Immature natural killer cell (primary cell): ENCODE results near the gene GNAT2. TPM values are rescaled to one million over a fixed set of nuclear protein-coding genes. Genes with fewer than 3 reads are reported as not detected.
"Not testable (repeated sequence)": the region's sequence is repeated elsewhere in the genome, so short reads cannot be mapped to it uniquely, and the experiment has no call there.

Experiments
- DNase-seq, 3 donors: peaks; one replicate each; pipeline ENCODE4 v3.0.0; 2022; ENCODE audit warnings: mixed read lengths in 1 of 3
- H3K27ac Mint-ChIP-seq, 6 donors: one replicate each; pipeline ENCODE4 v1.8.0; 2020; ENCODE audit warnings: mixed read lengths in 6 of 6, mild to moderate bottlenecking in 5 of 6, inconsistent platforms in 4 of 6, moderate library complexity in 3 of 6
- H3K27me3 Mint-ChIP-seq, 3 donors: one replicate each; pipeline ENCODE4 v1.8.0; 2020 to 2021; ENCODE audit warnings: low read depth in 3 of 3, mild to moderate bottlenecking in 3 of 3, mixed read lengths in 3 of 3, moderate library complexity in 3 of 3, inconsistent platforms in 1 of 3
- H3K36me3 Mint-ChIP-seq, 3 donors: one replicate each; pipeline ENCODE4 v1.8.0; 2020; ENCODE audit warnings: mixed read lengths in 3 of 3, inconsistent platforms in 2 of 3, mild to moderate bottlenecking in 2 of 3
- H3K4me1 Mint-ChIP-seq, 2 donors: one replicate each; pipeline ENCODE4 v1.8.0; 2020; ENCODE audit warnings: inconsistent platforms in 2 of 2, mild to moderate bottlenecking in 2 of 2, mixed read lengths in 2 of 2, moderate library complexity in 1 of 2
- H3K4me3 Mint-ChIP-seq, 5 donors: one replicate each; pipeline ENCODE4 v1.8.0; 2020; ENCODE audit warnings: mild to moderate bottlenecking in 5 of 5, mixed read lengths in 5 of 5, inconsistent platforms in 3 of 5, moderate library complexity in 3 of 5
- H3K9me3 Mint-ChIP-seq, 6 donors: one replicate each; pipeline ENCODE4 v1.8.0; 2020; ENCODE audit warnings: mild to moderate bottlenecking in 6 of 6, mixed read lengths in 6 of 6, inconsistent platforms in 4 of 6, moderate library complexity in 3 of 6
- polyA plus RNA-seq, 3 donors: library from polyadenylated mRNA; unstranded; fragments of 300-500 nt; fragmentation: Illumina TruSeq; gene quantifications; one replicate each; pipeline ENCODE4 v1.2.3, GENCODE V29; 2021

Gene GNAT2
- polyA plus RNA-seq: not detected

DNA sequence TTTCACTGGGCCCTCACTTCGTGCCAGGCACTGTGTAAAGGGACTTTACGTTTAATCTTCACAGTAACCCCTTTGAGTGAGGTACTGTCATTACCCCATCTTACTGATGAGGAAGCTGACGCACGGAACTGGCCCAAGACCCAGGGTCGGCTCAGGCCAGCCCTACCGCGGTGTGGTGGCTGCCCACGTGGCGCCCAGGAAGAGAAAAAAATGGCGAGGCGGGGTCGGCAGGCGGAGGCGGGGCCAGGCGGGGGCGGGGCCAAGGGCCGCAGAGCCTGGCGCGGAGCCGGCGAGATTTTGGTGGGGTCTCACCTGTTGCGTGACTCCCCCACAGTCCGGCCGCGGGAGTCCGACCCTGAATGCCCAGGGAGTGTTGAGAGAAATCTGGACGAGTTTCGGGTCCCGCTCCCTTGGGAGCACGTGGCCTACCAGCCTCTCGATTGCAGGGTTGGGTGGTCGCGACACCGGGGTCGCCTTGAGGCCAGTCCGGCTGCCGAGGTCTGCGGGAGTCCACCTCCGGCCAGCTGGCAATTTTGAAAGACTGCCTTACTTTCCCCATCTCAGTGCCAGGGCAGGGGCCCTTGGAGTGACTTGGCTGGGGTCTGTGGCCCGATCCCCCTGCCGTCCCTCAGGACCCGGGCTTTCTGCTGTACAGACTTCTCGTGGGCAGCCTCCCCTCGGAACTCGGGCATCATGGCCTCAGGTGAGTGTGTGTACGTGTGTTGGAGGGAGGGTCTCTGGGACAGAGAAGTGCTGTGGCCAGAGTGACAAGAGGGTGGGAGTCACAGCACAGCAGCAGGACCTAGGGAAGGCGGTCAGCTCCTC, at the start of gene GNAT2, which contains the start of gene AMPD2:
GNAT2 (minus strand) TSS at position 41 of the 825 bp plus-strand sequence. CDS start 6,746 bp downstream, outside the sequence.
AMPD2 (plus strand) TSS at position 262 of the 825 bp plus-strand sequence. CDS start 1,339 bp downstream, outside the sequence.
- Mint-ChIP-seq H3K27ac (peak within 1 kb of the TSS; percentile 92 to 99 (median 96)), H3K36me3 (no peaks in the 10 kb centered on the region), H3K4me1 (peaks cover 47 to 48% of the 10 kb centered on the region in 2 donors), H3K9me3 (no peaks in the 10 kb centered on the region), H3K27me3 (peaks cover 17 to 20% (median 19%) of the 10 kb centered on the region in 3 donors), H3K4me3 (peak within 1 kb of the TSS; percentile 92 to 99 (median 95))
- peak; percentile 87 to 88 (median 87) for DNase-seq

DNA sequence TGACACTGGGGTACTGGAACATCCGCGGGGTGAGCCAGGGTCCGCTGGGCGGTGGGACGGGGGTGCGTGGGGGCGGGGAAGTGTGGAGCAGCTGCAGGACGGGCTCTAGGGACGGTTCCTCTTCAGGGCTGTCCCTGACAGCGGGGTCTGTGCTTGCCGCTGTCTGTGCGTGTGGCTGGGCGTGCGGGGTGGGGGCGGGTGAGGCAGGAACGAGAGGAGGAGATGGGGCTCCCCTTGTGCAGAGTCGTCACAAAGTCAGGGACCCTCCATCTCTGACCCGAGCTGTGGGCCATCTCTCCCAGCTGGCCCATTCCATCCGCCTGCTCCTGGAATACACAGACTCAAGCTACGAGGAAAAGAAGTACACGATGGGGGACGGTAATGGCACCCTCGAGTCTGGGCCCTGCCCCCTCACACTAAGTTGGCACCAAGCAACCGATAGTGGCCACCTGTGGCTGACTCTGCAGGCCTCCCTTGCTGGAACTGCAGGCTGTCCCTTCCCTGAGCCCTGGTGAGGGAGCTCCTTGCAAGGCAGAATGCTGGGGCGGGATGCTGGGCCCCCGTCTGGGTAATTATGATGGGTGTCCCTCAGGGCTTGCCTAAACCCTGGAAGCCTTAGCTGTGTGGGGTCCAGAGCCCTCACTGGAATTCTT, 48.8 kb upstream of the GNAT2 start:
- peaks cover 24 to 30% of the 10 kb centered on the region in 2 donors for H3K4me1 Mint-ChIP-seq
- no peaks in the 10 kb centered on the region for H3K9me3 Mint-ChIP-seq
- H3K27ac Mint-ChIP-seq: peak overlapping the region in 5 of 6 donors; percentile 5 to 83 (median 22)
- DNase-seq: no peak
- H3K27me3 Mint-ChIP-seq: peaks cover 3 to 5% (median 4%) of the 10 kb centered on the region in 3 donors
- H3K36me3 Mint-ChIP-seq: peaks cover 0 to 7% (median 6%) of the 10 kb centered on the region in 3 donors
- peak overlapping the region; percentile 65 to 81 (median 78) for H3K4me3 Mint-ChIP-seq

DNA sequence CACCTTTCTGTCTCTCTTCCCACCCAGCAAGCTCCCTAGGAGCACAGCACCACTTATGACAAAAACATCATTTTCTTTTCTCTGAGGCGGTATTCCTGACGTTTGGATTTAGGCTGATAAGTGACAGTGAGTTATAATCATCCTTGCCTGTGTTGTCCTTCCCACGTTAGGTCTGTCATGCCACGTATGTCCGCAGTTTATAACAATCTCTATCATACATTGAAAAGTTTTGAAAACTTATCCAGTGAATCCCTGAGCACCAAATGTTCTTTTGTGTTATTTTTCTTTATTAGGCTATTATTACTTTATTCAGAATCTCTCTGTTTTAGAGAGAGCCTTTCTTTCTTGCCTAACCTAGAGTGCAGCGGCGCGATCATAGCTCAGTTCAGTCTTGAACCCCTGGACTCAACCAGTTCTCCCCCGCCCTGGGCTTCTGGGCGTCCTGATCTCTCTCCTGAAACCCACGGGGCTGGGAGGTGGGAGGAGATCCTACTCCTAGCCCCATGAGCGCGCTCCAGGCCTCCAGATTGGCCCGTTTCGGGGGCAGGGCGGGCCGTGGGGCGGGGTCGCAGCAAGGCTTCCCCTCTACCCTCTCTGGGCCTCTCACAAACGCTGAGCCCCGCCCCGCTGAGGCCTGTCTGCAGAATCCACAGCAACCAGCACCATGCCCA, 48.2 kb upstream of the GNAT2 start, which contains the start of gene GSTM2:
GSTM2 (plus strand) TSS at position 606 of the 671 bp plus-strand sequence; CDS start at position 665, 59 bp downstream.
- H3K36me3 Mint-ChIP-seq: peaks cover 0 to 7% (median 6%) of the 10 kb centered on the region in 3 donors
- peak; percentile 53 to 55 (median 53) for DNase-seq
- H3K27me3 Mint-ChIP-seq: peaks cover 3 to 5% (median 4%) of the 10 kb centered on the region in 3 donors
- H3K4me1 Mint-ChIP-seq: peaks cover 24 to 30% of the 10 kb centered on the region in 2 donors
- peak within 1 kb of the TSS; percentile 65 to 88 (median 79) for H3K4me3 Mint-ChIP-seq
- peak within 1 kb of the TSS; percentile 2 to 86 (median 46) for H3K27ac Mint-ChIP-seq
- H3K9me3 Mint-ChIP-seq: no peaks in the 10 kb centered on the region

DNA sequence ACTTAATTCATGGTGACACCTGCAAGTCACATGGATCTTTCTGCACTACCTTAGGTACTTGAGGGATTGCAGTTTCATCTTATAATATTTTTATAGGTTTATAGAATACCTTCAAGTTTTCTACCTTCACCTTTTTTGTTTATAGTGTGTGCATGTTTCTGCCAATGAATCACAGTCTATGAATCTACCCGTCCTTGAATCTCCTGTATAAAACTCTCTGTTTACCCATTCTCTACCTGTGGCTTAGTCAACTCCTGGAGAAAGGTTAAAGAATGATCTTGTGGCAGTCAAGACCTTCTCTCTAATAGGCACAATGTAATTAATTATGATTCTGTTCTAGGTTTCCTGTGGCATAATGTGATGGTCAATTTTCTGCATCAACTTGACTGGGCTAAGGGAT, 45.3 kb upstream of the GNAT2 start:
- H3K4me3 Mint-ChIP-seq: no peak overlapping the region
- peaks cover 2% of the 10 kb centered on the region in 3 donors for H3K27me3 Mint-ChIP-seq
- H3K9me3 Mint-ChIP-seq: no peaks in the 10 kb centered on the region
- peak overlapping the region in 1 of 6 donors; percentile 52 for H3K27ac Mint-ChIP-seq
- peaks cover 0 to 7% (median 6%) of the 10 kb centered on the region in 3 donors for H3K36me3 Mint-ChIP-seq
- no peak for DNase-seq
- H3K4me1 Mint-ChIP-seq: peaks cover 13 to 16% of the 10 kb centered on the region in 2 donors

DNA sequence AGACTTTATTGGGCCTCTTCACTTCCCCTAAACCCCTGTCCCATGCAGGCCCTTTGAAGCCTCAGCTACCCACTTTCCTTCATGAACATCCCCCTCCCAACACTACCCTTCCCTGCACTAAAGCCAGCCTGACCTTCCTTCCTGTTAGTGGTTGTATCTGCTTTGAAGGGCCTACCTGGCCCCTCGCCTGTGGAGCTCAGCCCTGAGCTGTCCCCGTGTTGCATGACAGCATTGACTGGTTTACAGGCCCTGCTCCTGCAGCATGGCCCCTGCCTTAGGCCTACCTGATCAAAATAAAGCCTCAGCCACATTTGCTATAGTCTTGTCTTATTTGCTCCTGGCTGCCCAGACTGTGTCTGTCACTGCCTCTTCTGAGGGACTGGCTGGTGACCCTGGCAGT, 42.0 kb upstream of the GNAT2 start:
- no peaks in the 10 kb centered on the region for H3K27me3 Mint-ChIP-seq
- no peak overlapping the region for H3K27ac Mint-ChIP-seq
- peaks cover 5 to 7% (median 6%) of the 10 kb centered on the region in 3 donors for H3K36me3 Mint-ChIP-seq
- no peak for DNase-seq
- peaks cover 3 to 4% of the 10 kb centered on the region in 2 donors for H3K4me1 Mint-ChIP-seq
- no peaks in the 10 kb centered on the region for H3K9me3 Mint-ChIP-seq
- H3K4me3 Mint-ChIP-seq: no peak overlapping the region

DNA sequence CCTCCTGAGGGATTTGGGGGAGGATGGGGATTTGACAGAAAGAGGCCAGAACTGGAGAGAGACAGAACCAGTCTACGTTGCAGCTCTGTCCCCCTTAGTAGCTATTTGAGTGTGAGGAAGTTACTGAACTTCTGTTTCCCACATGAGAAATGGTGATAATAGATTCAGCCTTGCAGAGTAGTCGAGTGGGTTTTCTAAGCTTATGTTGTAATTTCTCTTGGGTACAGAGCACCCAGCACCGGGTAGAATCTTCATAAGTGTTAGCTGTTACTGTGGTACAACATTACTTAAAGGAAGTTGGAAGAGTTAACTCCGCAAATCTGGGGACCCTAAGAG, 41.2 kb upstream of the GNAT2 start:
- H3K27me3 Mint-ChIP-seq, H3K36me3 Mint-ChIP-seq, DNase-seq, H3K4me3 Mint-ChIP-seq, H3K9me3 Mint-ChIP-seq: not testable (repeated sequence)
- peak overlapping the region in 1 of 6 donors; percentile 8 for H3K27ac Mint-ChIP-seq
- peaks cover 11% of the 10 kb centered on the region in 2 donors for H3K4me1 Mint-ChIP-seq

DNA sequence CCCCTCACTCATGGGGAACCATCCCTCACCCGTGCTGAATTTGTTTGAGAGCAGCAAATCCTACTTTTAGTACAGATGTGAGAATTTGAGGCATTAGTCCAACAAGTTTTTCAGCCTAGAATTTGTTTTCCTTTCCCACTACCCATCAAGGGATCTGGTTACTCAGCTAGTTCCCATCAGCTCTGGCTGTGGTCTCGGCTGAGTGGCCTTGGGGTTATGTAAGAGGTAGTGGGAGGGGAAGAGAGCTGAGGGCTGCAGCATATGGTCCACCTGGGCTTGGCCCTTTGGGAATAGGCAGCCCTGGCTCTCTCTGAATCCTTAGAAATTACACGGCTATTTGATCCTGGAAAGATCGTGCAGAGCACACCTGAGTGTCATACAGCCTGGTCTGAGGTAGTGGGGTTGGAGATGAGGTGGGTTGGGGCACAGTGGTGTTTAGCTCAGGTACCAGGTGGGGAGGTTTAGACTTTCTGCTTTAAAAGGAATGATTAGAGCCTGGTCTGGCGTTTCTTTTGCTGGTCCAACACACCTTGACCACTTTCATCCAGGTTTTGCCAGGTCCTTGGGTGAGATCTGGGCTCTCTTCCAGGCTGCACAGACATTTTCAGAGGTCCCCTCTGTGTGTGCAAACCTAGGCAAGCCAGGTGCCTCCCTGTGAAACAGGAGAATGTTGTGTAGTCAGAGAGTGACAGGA, 40.7 kb upstream of the GNAT2 start:
- no peaks in the 10 kb centered on the region for H3K9me3 Mint-ChIP-seq

DNA sequence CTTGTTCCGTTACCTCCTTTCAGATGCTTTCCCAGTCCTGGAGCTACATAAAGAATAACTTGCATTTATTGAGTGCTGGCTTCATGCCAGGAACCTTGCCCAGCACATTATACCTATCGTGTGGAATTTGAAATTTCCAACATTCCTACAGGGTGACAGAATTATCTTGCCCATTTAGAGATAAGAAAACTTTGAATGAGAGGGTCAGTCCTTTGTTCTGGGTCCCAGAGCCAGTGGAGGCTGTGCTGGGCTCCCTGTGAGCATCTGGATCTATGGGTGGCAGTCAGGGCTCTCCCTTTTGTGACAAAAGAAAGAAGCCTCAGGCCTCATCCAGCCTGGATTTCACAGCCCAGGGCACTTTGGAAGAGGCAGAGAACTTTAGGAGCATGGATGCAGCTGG, 39.7 kb upstream of the GNAT2 start:
- Mint-ChIP-seq H3K4me1 (peaks cover 18 to 21% of the 10 kb centered on the region in 2 donors), H3K4me3 (peak overlapping the region in 2 of 5 donors; percentile 10 to 51), H3K27ac (peak overlapping the region in 1 of 6 donors; percentile 1), H3K36me3 (peaks cover 0 to 5% (median 0%) of the 10 kb centered on the region in 3 donors), H3K9me3 (no peaks in the 10 kb centered on the region), H3K27me3 (peaks cover 0 to 3% (median 0%) of the 10 kb centered on the region in 3 donors)
- no peak for DNase-seq

More for the DNA sequence above, 40.7 kb upstream of the GNAT2 start:
- no peak overlapping the region for H3K27ac Mint-ChIP-seq
- DNase-seq: no peak
- no peak overlapping the region for H3K4me3 Mint-ChIP-seq
- peaks cover 0 to 5% (median 3%) of the 10 kb centered on the region in 3 donors for H3K36me3 Mint-ChIP-seq
- peaks cover 16% of the 10 kb centered on the region in 2 donors for H3K4me1 Mint-ChIP-seq
- H3K27me3 Mint-ChIP-seq: peaks cover 0 to 3% (median 0%) of the 10 kb centered on the region in 3 donors

DNA sequence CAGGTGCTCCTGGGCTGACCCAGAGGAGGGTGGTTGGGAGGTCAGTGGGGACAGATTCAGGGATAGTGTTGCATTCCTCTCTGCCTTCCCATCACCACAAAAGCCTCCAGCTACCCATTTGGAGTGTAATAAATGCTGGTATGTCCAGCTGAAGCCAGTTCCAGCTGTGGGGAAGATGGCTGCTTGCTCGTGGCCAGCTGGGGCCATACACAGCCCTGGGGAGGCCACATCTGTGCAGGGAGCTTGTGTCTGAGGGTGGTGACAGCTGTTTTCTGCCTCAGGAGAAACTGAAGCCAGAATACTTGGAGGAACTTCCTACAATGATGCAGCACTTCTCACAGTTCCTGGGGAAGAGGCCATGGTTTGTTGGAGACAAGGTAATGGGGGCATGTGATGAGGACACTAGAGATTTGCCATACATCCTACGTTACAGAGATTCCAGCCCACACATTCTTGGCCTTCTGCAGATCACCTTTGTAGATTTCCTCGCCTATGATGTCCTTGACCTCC, 39.2 kb upstream of the GNAT2 start:
- Mint-ChIP-seq H3K27ac (no peak overlapping the region), H3K9me3 (no peaks in the 10 kb centered on the region), H3K36me3 (peaks cover 0 to 5% (median 0%) of the 10 kb centered on the region in 3 donors), H3K4me3 (peak overlapping the region in 2 of 5 donors; percentile 7 to 43), H3K27me3 (peaks cover 0 to 5% (median under 1%) of the 10 kb centered on the region in 3 donors), H3K4me1 (peaks cover 18 to 21% of the 10 kb centered on the region in 2 donors)
- DNase-seq: no peak

DNA sequence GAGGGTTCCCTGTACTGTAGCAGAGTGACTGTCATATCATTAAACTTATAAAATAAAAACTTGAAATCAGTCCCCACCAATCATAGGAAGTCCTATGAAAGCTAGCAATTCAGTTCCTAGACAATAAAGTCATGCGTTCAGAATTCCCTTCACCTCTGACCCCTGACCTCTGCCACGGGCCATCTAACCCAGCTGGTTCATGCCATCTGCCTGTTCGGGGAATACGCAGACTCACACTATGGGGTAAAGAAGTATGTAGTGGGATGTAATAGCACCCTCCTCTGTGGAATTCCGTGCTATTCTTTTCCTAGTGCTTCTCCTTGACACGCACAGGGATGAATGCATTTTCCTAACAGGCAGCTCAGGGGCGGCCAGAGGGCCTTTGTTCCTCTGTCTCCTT, 38.6 kb upstream of the GNAT2 start:
- Mint-ChIP-seq H3K9me3 (no peaks in the 10 kb centered on the region), H3K4me1 (peaks cover 18 to 22% of the 10 kb centered on the region in 2 donors), H3K36me3 (peaks cover 0 to 8% (median 0%) of the 10 kb centered on the region in 3 donors), H3K27me3 (peaks cover 0 to 8% (median 6%) of the 10 kb centered on the region in 3 donors), H3K27ac (no peak overlapping the region), H3K4me3 (peak overlapping the region; percentile 30 to 73 (median 49))
- no peak for DNase-seq

DNA sequence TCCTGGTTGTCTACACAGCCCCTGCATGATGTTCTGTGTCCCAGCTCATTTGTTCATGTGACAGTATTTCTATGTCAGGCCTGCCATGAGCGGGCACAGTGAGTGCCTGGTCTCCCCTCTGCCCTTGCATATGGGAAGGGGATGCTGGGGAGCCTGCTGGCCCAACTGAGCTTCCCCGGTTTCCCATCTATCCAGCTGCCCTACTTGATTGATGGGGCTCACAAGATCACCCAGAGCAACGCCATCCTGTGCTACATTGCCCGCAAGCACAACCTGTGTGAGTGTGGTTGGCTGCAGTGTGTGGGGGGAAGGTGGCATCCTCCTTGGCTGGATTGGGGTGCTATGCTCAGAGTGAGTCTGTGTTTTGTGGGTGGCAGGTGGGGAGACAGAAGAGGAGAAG, 38.0 kb upstream of the GNAT2 start:
- H3K27me3 Mint-ChIP-seq: peaks cover 2 to 8% (median 6%) of the 10 kb centered on the region in 3 donors
- peak overlapping the region; percentile 30 to 73 (median 49) for H3K4me3 Mint-ChIP-seq
- peaks cover 18 to 22% of the 10 kb centered on the region in 2 donors for H3K4me1 Mint-ChIP-seq
- peak overlapping the region in 2 of 6 donors; percentile 22 to 60 for H3K27ac Mint-ChIP-seq
- H3K9me3 Mint-ChIP-seq: no peaks in the 10 kb centered on the region
- peaks cover 0 to 9% (median 0%) of the 10 kb centered on the region in 3 donors for H3K36me3 Mint-ChIP-seq
- DNase-seq: no peak

DNA sequence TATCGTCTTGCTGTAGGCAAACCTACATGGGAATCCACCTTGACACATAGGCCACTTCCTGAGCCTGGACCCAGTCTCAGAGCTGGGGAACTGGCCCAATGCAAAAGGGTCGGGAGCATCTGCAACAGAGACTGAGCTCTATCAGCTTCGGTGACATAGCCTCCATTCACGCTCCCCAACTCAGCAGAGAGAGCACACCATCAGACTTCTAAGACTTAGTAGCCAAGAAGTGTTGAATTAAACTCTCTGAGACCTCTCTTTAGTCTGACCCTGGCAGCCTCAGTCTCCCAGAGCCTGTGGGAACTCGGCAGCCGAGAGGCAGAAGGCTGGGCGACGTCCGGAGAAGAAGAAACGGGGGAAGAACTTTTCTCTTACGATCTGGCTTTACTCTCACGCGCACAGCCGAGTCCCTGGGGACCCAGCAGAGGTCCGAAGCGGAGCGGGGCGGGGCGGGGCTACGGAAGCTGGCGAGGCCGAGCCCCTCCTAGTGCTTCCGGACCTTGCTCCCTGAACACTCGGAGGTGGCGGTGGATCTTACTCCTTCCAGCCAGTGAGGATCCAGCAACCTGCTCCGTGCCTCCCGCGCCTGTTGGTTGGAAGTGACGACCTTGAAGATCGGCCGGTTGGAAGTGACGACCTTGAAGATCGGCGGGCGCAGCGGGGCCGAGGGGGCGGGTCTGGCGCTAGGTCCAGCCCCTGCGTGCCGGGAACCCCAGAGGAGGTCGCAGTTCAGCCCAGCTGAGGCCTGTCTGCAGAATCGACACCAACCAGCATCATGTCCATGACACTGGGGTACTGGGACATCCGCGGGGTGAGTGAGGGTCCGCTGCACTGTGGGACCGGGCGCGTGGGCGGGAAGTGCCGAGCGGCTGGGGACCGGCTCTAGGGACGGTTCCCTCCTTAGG, 36.5 kb upstream of the GNAT2 start, which contains the start of gene GSTM4:
GSTM4 (plus strand) TSS at position 485 of the 905 bp plus-strand sequence; CDS start at position 776, 291 bp downstream.
- Mint-ChIP-seq H3K4me1 (peaks cover 18 to 22% of the 10 kb centered on the region in 2 donors), H3K36me3 (peaks cover 0 to 9% (median 0%) of the 10 kb centered on the region in 3 donors), H3K4me3 (peak within 1 kb of the TSS; percentile 89 to 96 (median 95)), H3K27ac (peak within 1 kb of the TSS; percentile 88 to 92 (median 91)), H3K27me3 (peaks cover 5 to 9% (median 6%) of the 10 kb centered on the region in 3 donors), H3K9me3 (no peaks in the 10 kb centered on the region)
- DNase-seq: peak; percentile 49 to 61 (median 58)
